Keratinocyte (primary cell): ENCODE results near the gene PUDP.

Experiments used
- CTCF ChIP-seq, 3 experiments: IDR thresholded peaks in 1 of 3; conservative IDR thresholded peaks in 1 of 3; optimal IDR thresholded peaks in 1 of 3; 2 replicates in 2 of 3; 3 replicates in 1 of 3; pipeline versions ENCODE3 to v1.5.1; 2011; ENCODE audit warnings: low read length in 3 of 3, mild to moderate bottlenecking in 3 of 3, moderate library complexity in 2 of 3, control low read depth in 1 of 3, inconsistent platforms in 1 of 3; ENCODE audit not compliant: insufficient read depth in 2 of 3; ENCODE audit errors: extremely low read depth in 1 of 3
- EZH2 ChIP-seq: IDR thresholded peaks from one replicate; pipeline ENCODE4 v1.6.1; 2012; ENCODE audit warnings: inconsistent platforms, mild to moderate bottlenecking, low read length, moderate library complexity

- no peak for TF ChIP-seq CTCF (optimal IDR thresholded peaks at IDR 0.05 in 1 of 3, IDR thresholded peaks at IDR 0.05 in 1 of 3, conservative IDR thresholded peaks at IDR 0.05 in 1 of 3; ENCODE audit: extremely low read depth in 1 of 3, insufficient read depth in 2 of 3, low read length in 3 of 3)
- TF ChIP-seq EZH2: no peak
Measured at GRCh38 chrX:7194606-7195005, 46.7 kb upstream of the PUDP start.
